ENCODE measurements around the gene MAGI1.
"Not testable (repeated sequence)": the region's sequence is repeated elsewhere in the genome, so short reads cannot be mapped to it uniquely, and the experiment has no call there.

The MAGI1 gene

DNA sequence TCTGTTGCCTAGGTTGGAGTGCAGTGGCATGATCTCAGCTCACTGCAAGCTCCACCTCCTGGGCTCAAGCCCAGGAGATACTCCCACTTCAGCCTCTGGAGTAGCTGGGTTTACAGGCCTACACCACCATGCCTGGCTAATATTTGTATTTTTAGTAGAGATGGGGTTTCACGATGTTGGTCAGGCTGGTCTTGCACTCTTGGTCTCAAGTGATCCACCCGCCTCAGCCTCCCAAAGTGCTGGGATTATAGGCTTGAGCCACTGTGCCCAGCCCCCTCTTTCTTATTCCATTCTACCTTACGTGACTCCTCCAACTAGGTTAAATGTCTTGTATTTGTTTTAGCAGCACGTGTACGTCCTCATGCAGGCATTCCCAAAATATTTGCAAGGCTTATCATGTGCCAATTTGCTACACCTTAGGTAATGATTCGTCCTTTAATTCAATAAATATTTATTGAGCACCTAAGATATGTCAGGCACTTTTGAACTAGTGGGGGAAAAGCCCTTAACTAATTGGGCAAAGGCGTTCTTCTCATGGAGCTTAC, 14.9 kb upstream of the MAGI1 start:
- TF ChIP-seq, protein P1, sequence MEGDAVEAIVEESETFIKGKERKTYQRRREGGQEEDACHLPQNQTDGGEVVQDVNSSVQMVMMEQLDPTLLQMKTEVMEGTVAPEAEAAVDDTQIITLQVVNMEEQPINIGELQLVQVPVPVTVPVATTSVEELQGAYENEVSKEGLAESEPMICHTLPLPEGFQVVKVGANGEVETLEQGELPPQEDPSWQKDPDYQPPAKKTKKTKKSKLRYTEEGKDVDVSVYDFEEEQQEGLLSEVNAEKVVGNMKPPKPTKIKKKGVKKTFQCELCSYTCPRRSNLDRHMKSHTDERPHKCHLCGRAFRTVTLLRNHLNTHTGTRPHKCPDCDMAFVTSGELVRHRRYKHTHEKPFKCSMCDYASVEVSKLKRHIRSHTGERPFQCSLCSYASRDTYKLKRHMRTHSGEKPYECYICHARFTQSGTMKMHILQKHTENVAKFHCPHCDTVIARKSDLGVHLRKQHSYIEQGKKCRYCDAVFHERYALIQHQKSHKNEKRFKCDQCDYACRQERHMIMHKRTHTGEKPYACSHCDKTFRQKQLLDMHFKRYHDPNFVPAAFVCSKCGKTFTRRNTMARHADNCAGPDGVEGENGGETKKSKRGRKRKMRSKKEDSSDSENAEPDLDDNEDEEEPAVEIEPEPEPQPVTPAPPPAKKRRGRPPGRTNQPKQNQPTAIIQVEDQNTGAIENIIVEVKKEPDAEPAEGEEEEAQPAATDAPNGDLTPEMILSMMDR (conservative IDR thresholded peaks at IDR 0.05; ENCODE audit: low read depth, low read length), result no peak
- peak; percentile 51 for DNase-seq (ENCODE audit: low read depth)

DNA sequence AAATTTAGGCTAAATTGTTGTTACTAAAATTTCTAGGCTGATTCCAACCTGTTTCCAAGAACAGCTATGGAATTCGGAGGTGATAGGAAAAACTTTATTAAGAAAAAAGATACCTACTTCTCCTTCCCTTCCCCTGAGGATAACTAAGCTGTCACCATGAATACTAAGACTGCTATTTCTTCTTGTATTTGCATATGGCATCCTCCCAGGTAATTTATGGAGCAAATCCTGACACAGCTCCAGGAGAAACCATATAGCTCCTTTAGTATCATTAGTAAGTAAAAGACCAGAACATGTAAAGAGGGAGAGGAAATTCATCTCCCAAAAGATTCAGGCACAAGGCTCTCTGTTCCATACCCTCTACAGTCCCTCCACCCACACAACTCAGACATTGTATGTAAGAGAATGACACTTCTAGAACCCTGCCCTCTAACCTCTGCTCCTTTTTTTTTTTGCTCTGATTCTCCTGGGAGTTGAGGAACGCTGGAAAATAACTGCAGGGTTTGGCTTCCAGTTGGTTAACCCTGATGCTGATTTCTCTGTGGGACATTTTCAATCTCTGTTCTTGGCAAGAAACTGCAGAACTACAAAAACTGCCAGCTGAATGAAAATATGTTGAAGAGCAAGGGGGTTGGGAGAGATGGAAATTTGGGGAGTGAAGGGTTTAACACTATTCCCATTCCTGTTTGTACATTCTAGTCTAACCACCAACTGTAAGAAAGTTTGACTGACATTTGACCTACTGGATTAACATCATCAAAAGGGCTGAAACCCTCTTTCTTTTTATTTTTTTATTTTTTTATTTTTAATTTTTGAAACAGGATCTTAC, 14.2 kb upstream of the MAGI1 start:
- peak; percentile 71 for DNase-seq (ENCODE audit: low read depth)
- TF ChIP-seq, protein P1 (conservative IDR thresholded peaks at IDR 0.05; ENCODE audit: low read depth, low read length), result no peak
- H3K4me3 ChIP-seq (ENCODE audit: low read depth, low read length), result no peak overlapping the region

More for the DNA sequence above, 14.9 kb upstream of the MAGI1 start:
- H3K4me3 ChIP-seq (ENCODE audit: low read depth, low read length), result no peak overlapping the region

DNA sequence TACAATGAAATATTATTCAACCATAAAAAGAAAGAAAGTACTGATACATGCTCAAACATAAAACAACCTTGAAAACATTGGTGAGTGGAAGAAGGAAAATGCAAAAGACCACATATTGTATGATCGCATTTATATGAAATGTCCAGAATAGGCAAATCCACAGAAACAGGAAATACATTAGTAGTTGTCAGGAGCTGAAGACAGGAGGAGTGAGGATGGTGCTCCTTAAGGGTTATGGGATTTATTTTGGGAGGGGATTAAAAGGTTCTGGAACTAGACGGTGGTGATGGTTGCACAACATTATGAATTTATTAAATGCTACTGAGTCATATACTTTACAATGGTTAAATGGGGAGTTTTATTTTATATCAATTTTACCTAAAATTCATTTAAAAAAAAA, 12.1 kb upstream of the MAGI1 start:
- no peak for DNase-seq (ENCODE audit: low read depth)
- TF ChIP-seq, protein P1 (conservative IDR thresholded peaks at IDR 0.05; ENCODE audit: low read depth, low read length), result no peak
- H3K4me3 ChIP-seq (ENCODE audit: low read depth, low read length), result no peak overlapping the region

- TF ChIP-seq, protein P1 (conservative IDR thresholded peaks at IDR 0.05; ENCODE audit: low read depth, low read length), result no peak
- peak; percentile 52 for DNase-seq (ENCODE audit: low read depth)
- no peak overlapping the region for H3K4me3 ChIP-seq (ENCODE audit: low read depth, low read length)
Measured at GRCh38 chr3:66048051-66048395, 9.3 kb upstream of the MAGI1 start.

- H3K4me3 ChIP-seq (ENCODE audit: low read depth, low read length), result no peak overlapping the region
- peak; percentile 63 for DNase-seq (ENCODE audit: low read depth)
- TF ChIP-seq, protein P1 (conservative IDR thresholded peaks at IDR 0.05; ENCODE audit: low read depth, low read length), result peak; percentile 24
Measured at GRCh38 chr3:66047311-66048050, 8.8 kb upstream of the MAGI1 start.

DNA sequence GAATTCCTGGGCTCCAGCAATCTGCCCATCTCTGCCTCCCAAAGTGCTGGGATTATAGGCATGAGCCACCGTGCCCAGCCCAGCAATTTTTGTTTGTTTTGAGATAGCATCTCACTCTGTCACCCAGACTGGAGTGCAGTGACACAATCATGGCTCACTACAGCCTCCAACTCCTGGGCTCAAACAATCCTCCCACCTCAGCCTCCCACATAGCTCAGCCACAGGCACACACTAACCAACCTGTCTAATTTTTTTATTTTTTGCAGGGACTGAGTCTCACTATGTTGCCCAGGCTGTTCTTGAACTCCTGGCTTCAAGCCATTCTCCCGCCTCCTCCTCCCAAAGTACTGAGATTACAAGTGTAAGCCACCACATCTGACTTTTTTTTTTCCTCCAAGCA, 7.6 kb upstream of the MAGI1 start:
- not testable (repeated sequence) for DNase-seq (ENCODE audit: low read depth); H3K4me3 ChIP-seq (ENCODE audit: low read depth, low read length)

GRCh38 chr3:66041828-66042227, 3.1 kb upstream of the MAGI1 start:
- no peak for DNase-seq (ENCODE audit: low read depth)

More at GRCh38 chr3:66041828-66042227, 3.1 kb upstream of the MAGI1 start:
- TF ChIP-seq, protein P1 (conservative IDR thresholded peaks at IDR 0.05; ENCODE audit: low read depth, low read length), result no peak
- H3K4me3 ChIP-seq (ENCODE audit: low read depth, low read length), result no peak overlapping the region

Measured in choroid plexus epithelial cell (primary cell).